Measurements from ENCODE around the gene JAKMIP1. TPM values are rescaled to one million over a fixed set of nuclear protein-coding genes. Genes with fewer than 3 reads are reported as not detected.

The JAKMIP1 gene
- total RNA-seq, 4 donors from 2014 or later, result 0.67 to 1.3 (median 1.1) TPM

- DNase-seq, result no peak
- intact Hi-C loops (cut with DNase I), result no loop called here
- 50 to 72% methylated on average over 9 to 22 of the region's 22 CpGs for WGBS, 2 donors
- Histone ChIP-seq H3K4me1 (no peaks in the 10 kb centered on the region), H3K27ac (no peak overlapping the region), H3K9me3 (no peaks in the 10 kb centered on the region), H3K27me3 (peaks cover 0 to 5% (median 0%) of the 10 kb centered on the region in 4 donors), H3K36me3 (no peaks in the 10 kb centered on the region), H3K4me3 (no peak overlapping the region)
- TF ChIP-seq CTCF (IDR thresholded peaks at IDR 0.05) (no peak), POLR2A (IDR thresholded peaks at IDR 0.05) (no peak)
These were observed 63.2 kb downstream of the JAKMIP1 start for GRCh38 chr4:6137027-6137746.

GRCh38 chr4:6134612-6135220 is 65.6 kb downstream of the JAKMIP1 start:
- Histone ChIP-seq H3K4me1 (no peaks in the 10 kb centered on the region), H3K27ac (no peak overlapping the region), H3K4me3 (no peak overlapping the region), H3K36me3 (no peaks in the 10 kb centered on the region), H3K9me3 (no peaks in the 10 kb centered on the region), H3K27me3 (peaks cover 0 to 11% (median 0%) of the 10 kb centered on the region in 4 donors)
- TF ChIP-seq POLR2A (IDR thresholded peaks at IDR 0.05), result no peak
- peak in 1 of 6 experiments; percentile 33 for TF ChIP-seq CTCF (IDR thresholded peaks at IDR 0.05)
- WGBS, 2 donors, result 66 to 81% methylated on average over 4 to 9 of the region's 11 CpGs
- intact Hi-C loops (cut with DNase I), result no loop called here
- no peak for DNase-seq

GRCh38 chr4:6132716-6133115 is 67.6 kb downstream of the JAKMIP1 start:
- H3K9me3 ChIP-seq, result no peaks in the 10 kb centered on the region
- no peak for TF ChIP-seq POLR2A (IDR thresholded peaks at IDR 0.05)
- TF ChIP-seq CTCF (IDR thresholded peaks at IDR 0.05), result no peak
- H3K27me3 ChIP-seq, result peaks cover 0 to 30% (median 0%) of the 10 kb centered on the region in 4 donors
- no peaks in the 10 kb centered on the region for H3K4me1 ChIP-seq
- H3K4me3 ChIP-seq, result no peak overlapping the region
- no peaks in the 10 kb centered on the region for H3K36me3 ChIP-seq
- H3K27ac ChIP-seq, result no peak overlapping the region
- DNase-seq, result no peak
- WGBS, 2 donors, result 39 to 64% methylated on average over 2 of the region's 2 CpGs
- intact Hi-C loops (cut with DNase I), result no loop called here

GRCh38 chr4:6128221-6128850 is 72.0 kb downstream of the JAKMIP1 start:
- intact Hi-C loops (cut with DNase I), result no loop called here
- Histone ChIP-seq H3K9me3 (no peaks in the 10 kb centered on the region), H3K27me3 (peaks cover 0 to 35% (median 0%) of the 10 kb centered on the region in 4 donors), H3K4me1 (no peaks in the 10 kb centered on the region), H3K36me3 (no peaks in the 10 kb centered on the region), H3K4me3 (no peak overlapping the region), H3K27ac (no peak overlapping the region)
- DNase-seq, result no peak
- WGBS, 2 donors, result 34 to 44% methylated on average over 9 of the region's 11 CpGs
- TF ChIP-seq POLR2A (IDR thresholded peaks at IDR 0.05), result no peak
- TF ChIP-seq CTCF (IDR thresholded peaks at IDR 0.05), result no peak

Measured in esophagus squamous epithelium (tissue), 5 donors.